Fibroblast of lung (primary cell): Measurements from ENCODE around the gene PRDM16. TPM values are rescaled to one million over a fixed set of nuclear protein-coding genes. Genes with fewer than 3 reads are reported as not detected.

Experiments
- DNase-seq, 2 donors: peaks; one replicate each; pipeline versions ENCODE4 v3.0.0 to v3.0.0-alpha.2; 2010; ENCODE audit warnings: low read depth in 2 of 2
- H2AFZ ChIP-seq: 2 replicates; pipeline ENCODE4 v1.5.1; 2012; ENCODE audit warnings: low read length, control low read depth, inconsistent platforms
- H3K27ac ChIP-seq: 2 replicates; pipeline ENCODE4 v1.5.1; 2011; ENCODE audit warnings: low read length, control low read depth; ENCODE audit not compliant: insufficient read depth
- H3K27me3 ChIP-seq: 2 replicates; pipeline ENCODE4 v1.5.1; 2011; ENCODE audit warnings: mild to moderate bottlenecking, low read length; ENCODE audit not compliant: control insufficient read depth, insufficient read depth
- H3K36me3 ChIP-seq: 2 replicates; pipeline ENCODE4 v1.5.1; 2011; ENCODE audit warnings: low read length; ENCODE audit not compliant: control insufficient read depth, insufficient read depth
- H3K4me1 ChIP-seq: 2 replicates; pipeline ENCODE4 v1.5.1; 2011; ENCODE audit warnings: low read length; ENCODE audit not compliant: control insufficient read depth, insufficient read depth; ENCODE audit errors: extremely low read depth
- H3K4me2 ChIP-seq: 2 replicates; pipeline ENCODE4 v1.5.1; 2011; ENCODE audit warnings: low read length, control low read depth; ENCODE audit not compliant: insufficient read depth; ENCODE audit errors: extremely low read depth
- H3K4me3 ChIP-seq, 4 experiments: fragments of 200-600 bp in 1 of 4; sonication (generic) in 1 of 4; replicated peaks in 1 of 4; 2 replicates each; pipeline ENCODE4 v1.5.1; 2011 to 2016; ENCODE audit warnings: low read length in 4 of 4, low read depth in 3 of 4, mild to moderate bottlenecking in 3 of 4, control low read depth in 2 of 4, inconsistent platforms in 1 of 4, mixed read lengths in 1 of 4; ENCODE audit not compliant: insufficient read depth in 1 of 4; ENCODE audit errors: control extremely low read depth in 1 of 4
- H3K79me2 ChIP-seq: 2 replicates; pipeline ENCODE4 v1.5.1; 2012; ENCODE audit warnings: mild to moderate bottlenecking, low read length, inconsistent platforms; ENCODE audit not compliant: control insufficient read depth, insufficient read depth
- H3K9ac ChIP-seq: 2 replicates; pipeline ENCODE4 v1.5.1; 2011; ENCODE audit warnings: mild to moderate bottlenecking, low read length, control low read depth; ENCODE audit not compliant: insufficient read depth
- H3K9me3 ChIP-seq: 2 replicates; pipeline ENCODE4 v1.5.1; 2012; ENCODE audit warnings: low read depth, low read length; ENCODE audit not compliant: control insufficient read depth, insufficient read depth
- H4K20me1 ChIP-seq: 2 replicates; pipeline ENCODE4 v1.5.1; 2011; ENCODE audit warnings: low read length; ENCODE audit not compliant: control insufficient read depth, insufficient read depth; ENCODE audit errors: extremely low read depth
- EZH2 ChIP-seq: IDR thresholded peaks from 2 replicates; pipeline ENCODE4 v1.5.1; 2012; ENCODE audit warnings: low read length, control low read depth, mild to moderate bottlenecking; ENCODE audit errors: missing control alignments
- polyA plus RNA-seq, 2 donors: library from polyadenylated mRNA; depleted of rRNA in 1 of 2; stranded (reverse) in 1 of 2; unstranded in 1 of 2; fragments of >200 nt; gene quantifications; 2 replicates each; pipeline ENCODE4 v1.2.1, GENCODE V29; 2011 to 2012; ENCODE audit warnings: missing spikeins in 1 of 2
- total RNA-seq: library from RNA; depleted of rRNA; stranded (reverse); fragments of >200 nt; gene quantifications from 2 replicates; pipeline ENCODE4 v1.2.1, GENCODE V29; 2014
- TF ChIP-seq, protein P1 (sequence below), 2 donors: IDR thresholded peaks in 1 of 2; conservative IDR thresholded peaks in 1 of 2; 1 replicate in 1 of 2; 2 replicates in 1 of 2; pipeline ENCODE4 v1.5.1; 2011 to 2012; ENCODE audit warnings: low read length in 2 of 2, control low read depth in 1 of 2, inconsistent platforms in 1 of 2, low read depth in 1 of 2, mild to moderate bottlenecking in 1 of 2

The PRDM16 gene
- total and polyA plus RNA-seq, 2 donors (not counting 1 experiment from before 2014, with no cell fraction given): 0.30 to 1.8 TPM

DNA sequence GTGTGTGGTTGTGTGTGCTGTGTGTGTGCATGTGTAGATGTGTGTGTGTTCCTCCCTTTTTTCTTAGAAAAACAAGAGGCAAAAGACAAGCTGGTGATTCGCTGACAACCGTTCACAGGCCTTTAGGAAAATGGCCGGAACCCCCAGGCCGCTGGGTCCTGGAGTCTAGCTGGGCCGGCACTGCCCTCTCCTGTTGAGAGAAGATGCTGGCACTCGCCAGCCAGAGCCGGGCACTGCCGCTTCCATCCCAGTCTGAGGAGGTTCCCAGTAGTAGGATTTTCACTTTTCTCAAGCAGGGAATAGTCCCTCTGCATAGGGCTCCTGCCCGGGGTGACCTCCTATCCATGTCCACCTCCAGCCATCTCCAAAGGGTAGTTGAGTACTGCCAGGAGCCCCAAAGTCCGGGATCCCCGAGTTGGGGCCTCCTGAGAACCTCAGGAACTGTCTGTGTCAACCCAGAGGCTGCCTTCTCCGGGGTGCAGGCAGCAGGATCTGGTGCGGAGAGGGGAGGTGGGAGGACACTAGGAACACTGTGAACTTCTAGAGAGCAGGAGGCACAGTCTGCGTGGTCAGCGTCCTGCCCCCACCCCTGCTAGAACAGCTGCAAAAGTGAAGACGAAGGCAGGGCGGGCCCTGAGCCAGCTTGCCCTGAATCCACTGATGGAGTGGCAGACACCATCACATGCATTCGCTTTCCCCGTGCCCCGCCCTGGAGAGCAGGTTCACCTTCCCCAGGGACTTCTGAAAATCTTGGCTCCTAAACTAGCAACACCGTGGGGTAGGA, 341.3 kb downstream of the PRDM16 start:
- H3K36me3 ChIP-seq: no peaks in the 10 kb centered on the region
- no peak overlapping the region for H3K4me2 ChIP-seq
- no peak overlapping the region for H2AFZ ChIP-seq
- TF ChIP-seq, protein P1, sequence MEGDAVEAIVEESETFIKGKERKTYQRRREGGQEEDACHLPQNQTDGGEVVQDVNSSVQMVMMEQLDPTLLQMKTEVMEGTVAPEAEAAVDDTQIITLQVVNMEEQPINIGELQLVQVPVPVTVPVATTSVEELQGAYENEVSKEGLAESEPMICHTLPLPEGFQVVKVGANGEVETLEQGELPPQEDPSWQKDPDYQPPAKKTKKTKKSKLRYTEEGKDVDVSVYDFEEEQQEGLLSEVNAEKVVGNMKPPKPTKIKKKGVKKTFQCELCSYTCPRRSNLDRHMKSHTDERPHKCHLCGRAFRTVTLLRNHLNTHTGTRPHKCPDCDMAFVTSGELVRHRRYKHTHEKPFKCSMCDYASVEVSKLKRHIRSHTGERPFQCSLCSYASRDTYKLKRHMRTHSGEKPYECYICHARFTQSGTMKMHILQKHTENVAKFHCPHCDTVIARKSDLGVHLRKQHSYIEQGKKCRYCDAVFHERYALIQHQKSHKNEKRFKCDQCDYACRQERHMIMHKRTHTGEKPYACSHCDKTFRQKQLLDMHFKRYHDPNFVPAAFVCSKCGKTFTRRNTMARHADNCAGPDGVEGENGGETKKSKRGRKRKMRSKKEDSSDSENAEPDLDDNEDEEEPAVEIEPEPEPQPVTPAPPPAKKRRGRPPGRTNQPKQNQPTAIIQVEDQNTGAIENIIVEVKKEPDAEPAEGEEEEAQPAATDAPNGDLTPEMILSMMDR (conservative IDR thresholded peaks at IDR 0.05 in 1 of 2, IDR thresholded peaks at IDR 0.05 in 1 of 2; ENCODE audit: low read depth in 1 of 2, low read length in 2 of 2): peak; percentile 38 to 47
- no peak for TF ChIP-seq EZH2
- no peaks in the 10 kb centered on the region for H3K9me3 ChIP-seq
- DNase-seq: peak; percentile 34 to 57
- H3K27ac ChIP-seq: no peak overlapping the region
- H4K20me1 ChIP-seq: no peaks in the 10 kb centered on the region
- H3K4me3 ChIP-seq: no peak overlapping the region
- no peaks in the 10 kb centered on the region for H3K4me1 ChIP-seq
- no peak overlapping the region for H3K9ac ChIP-seq
- no peaks in the 10 kb centered on the region for H3K27me3 ChIP-seq
- no peaks in the 10 kb centered on the region for H3K79me2 ChIP-seq

DNA sequence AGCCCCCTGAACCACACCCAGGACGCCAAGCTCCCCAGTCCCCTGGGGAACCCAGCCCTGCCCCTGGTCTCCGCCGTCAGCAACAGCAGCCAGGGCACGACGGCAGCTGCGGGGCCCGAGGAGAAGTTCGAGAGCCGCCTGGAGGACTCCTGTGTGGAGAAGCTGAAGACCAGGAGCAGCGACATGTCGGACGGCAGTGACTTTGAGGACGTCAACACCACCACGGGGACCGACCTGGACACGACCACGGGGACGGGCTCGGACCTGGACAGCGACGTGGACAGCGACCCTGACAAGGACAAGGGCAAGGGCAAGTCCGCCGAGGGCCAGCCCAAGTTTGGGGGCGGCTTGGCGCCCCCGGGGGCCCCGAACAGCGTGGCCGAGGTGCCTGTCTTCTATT, 342.8 kb downstream of the PRDM16 start:
- TF ChIP-seq EZH2: no peak
- TF ChIP-seq, protein P1 (conservative IDR thresholded peaks at IDR 0.05 in 1 of 2, IDR thresholded peaks at IDR 0.05 in 1 of 2; ENCODE audit: low read depth in 1 of 2, low read length in 2 of 2): no peak
- H3K79me2 ChIP-seq: no peaks in the 10 kb centered on the region
- H3K4me2 ChIP-seq: no peak overlapping the region
- no peak overlapping the region for H3K27ac ChIP-seq
- H2AFZ ChIP-seq: no peak overlapping the region
- no peaks in the 10 kb centered on the region for H3K4me1 ChIP-seq
- H3K27me3 ChIP-seq: no peaks in the 10 kb centered on the region
- no peaks in the 10 kb centered on the region for H4K20me1 ChIP-seq
- no peak overlapping the region for H3K4me3 ChIP-seq
- DNase-seq: no peak
- H3K9ac ChIP-seq: no peak overlapping the region
- no peaks in the 10 kb centered on the region for H3K36me3 ChIP-seq
- H3K9me3 ChIP-seq: no peaks in the 10 kb centered on the region

DNA sequence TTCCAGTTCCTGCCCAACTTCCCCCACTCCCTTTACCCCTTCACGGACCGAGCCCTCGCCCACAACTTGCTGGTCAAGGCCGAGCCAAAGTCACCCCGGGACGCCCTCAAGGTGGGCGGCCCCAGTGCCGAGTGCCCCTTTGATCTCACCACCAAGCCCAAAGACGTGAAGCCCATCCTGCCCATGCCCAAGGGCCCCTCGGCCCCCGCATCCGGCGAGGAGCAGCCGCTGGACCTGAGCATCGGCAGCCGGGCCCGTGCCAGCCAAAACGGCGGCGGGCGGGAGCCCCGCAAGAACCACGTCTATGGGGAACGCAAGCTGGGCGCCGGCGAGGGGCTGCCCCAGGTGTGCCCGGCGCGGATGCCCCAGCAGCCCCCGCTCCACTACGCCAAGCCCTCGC, 343.4 kb downstream of the PRDM16 start:
- Histone ChIP-seq H3K27me3 (no peaks in the 10 kb centered on the region), H3K4me3 (no peak overlapping the region), H3K36me3 (no peaks in the 10 kb centered on the region), H4K20me1 (no peaks in the 10 kb centered on the region), H3K9ac (no peak overlapping the region), H3K27ac (no peak overlapping the region), H2AFZ (no peak overlapping the region), H3K4me2 (no peak overlapping the region), H3K79me2 (no peaks in the 10 kb centered on the region), H3K4me1 (no peaks in the 10 kb centered on the region), H3K9me3 (no peaks in the 10 kb centered on the region)
- DNase-seq: no peak
- TF ChIP-seq EZH2: no peak
- TF ChIP-seq, protein P1 (conservative IDR thresholded peaks at IDR 0.05 in 1 of 2, IDR thresholded peaks at IDR 0.05 in 1 of 2; ENCODE audit: low read depth in 1 of 2, low read length in 2 of 2): no peak
